ENCODE data around the gene IL1B. TPM values are rescaled to one million over a fixed set of nuclear protein-coding genes. Genes with fewer than 3 reads are reported as not detected.

Gene IL1B
- total RNA-seq, 1 donor from 2014 or later, result 2.5 TPM

DNA sequence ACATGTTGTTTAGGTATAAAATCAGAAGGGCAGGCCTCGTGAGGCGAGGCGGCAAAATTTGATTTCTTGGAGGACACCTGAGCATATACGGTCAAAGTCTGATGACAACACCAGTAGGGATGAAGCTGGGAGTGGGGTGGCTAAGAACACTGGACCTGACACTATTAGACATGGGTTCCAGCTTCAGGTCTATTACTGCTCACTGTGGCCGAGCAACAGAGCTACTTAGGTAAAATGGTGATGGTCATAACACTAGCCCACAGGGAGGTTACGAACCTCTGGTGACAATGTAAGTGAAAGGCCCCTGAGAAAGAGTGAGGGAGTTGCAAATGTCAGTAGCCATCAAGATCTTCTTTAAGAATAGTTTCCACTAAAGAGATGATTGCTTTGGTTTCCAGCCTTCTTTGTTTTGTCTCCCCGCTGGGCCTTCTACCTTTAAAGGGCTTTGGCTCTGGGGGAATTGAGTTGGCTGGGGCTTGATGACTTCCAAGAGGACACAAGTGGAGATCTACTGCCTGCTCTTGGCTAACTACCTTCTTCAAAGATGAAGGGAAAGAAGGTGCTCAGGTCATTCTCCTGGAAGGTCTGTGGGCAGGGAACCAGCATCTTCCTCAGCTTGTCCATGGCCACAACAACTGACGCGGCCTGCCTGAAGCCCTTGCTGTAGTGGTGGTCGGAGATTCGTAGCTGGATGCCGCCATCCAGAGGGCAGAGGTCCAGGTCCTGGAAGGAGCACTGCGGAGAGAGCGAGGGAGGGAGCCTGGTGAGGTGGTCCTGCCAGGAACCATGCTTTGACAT is 3.5 kb downstream of the IL1B start:
- intact Hi-C loops (cut with DNase I), result no loop called here
- Histone ChIP-seq H3K4me1 (no peaks in the 10 kb centered on the region), H3K27ac (no peak overlapping the region), H3K27me3 (no peaks in the 10 kb centered on the region), H3K9me3 (no peaks in the 10 kb centered on the region), H3K4me3 (no peak overlapping the region), H3K36me3 (no peaks in the 10 kb centered on the region)
- DNase-seq (ENCODE audit: extremely low spot score in 2 of 2), result no peak
- TF ChIP-seq POLR2AphosphoS5 (IDR thresholded peaks at IDR 0.05; ENCODE audit: insufficient read depth in 1 of 2, low read depth in 1 of 2) (no peak), POLR2A (IDR thresholded peaks at IDR 0.05) (no peak)
- TF ChIP-seq, protein P1, sequence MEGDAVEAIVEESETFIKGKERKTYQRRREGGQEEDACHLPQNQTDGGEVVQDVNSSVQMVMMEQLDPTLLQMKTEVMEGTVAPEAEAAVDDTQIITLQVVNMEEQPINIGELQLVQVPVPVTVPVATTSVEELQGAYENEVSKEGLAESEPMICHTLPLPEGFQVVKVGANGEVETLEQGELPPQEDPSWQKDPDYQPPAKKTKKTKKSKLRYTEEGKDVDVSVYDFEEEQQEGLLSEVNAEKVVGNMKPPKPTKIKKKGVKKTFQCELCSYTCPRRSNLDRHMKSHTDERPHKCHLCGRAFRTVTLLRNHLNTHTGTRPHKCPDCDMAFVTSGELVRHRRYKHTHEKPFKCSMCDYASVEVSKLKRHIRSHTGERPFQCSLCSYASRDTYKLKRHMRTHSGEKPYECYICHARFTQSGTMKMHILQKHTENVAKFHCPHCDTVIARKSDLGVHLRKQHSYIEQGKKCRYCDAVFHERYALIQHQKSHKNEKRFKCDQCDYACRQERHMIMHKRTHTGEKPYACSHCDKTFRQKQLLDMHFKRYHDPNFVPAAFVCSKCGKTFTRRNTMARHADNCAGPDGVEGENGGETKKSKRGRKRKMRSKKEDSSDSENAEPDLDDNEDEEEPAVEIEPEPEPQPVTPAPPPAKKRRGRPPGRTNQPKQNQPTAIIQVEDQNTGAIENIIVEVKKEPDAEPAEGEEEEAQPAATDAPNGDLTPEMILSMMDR (IDR thresholded peaks at IDR 0.05), result no peak

DNA sequence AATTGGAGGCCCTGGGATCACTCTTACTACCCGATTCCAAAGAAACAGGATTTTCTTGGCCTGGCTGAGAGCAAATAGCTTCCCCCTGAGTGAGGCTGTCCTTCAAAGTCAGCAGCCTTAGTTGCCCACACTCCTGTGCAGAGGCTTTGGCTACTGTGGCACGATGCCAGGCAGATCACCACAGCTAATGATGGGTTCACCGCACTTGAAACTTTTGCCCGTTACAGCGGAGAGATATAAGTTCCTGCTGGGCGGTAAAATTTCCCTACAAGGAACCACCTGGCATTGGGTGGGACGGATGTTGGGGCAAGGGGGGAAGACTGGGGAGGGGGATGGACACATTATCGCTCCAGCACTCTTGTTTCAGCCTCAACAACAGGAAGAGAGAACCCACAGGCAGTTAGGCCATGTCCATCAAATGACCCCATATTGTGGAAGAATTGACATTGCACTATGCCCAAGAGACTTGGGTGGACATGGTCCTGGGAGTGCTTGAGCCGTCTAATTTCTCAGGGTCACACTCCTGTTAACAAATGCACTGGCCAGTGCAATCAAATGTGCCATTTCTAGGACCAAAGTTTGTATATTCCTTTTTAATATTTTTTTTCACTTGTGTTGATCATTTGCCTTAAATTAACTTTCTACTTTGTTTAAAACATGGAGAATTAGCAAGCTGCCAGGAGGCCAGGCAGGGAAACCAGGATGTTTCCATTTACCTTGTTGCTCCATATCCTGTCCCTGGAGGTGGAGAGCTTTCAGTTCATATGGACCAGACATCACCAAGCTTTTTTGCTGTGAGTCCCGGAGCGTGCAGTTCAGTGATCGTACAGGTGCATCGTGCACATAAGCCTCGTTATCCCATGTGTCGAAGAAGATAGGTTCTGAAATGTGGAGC is 4.4 kb downstream of the IL1B start:
- intact Hi-C loops (cut with DNase I), result no loop called here
- Histone ChIP-seq H3K9me3 (no peaks in the 10 kb centered on the region), H3K27ac (no peak overlapping the region), H3K4me1 (no peaks in the 10 kb centered on the region), H3K36me3 (no peaks in the 10 kb centered on the region), H3K4me3 (no peak overlapping the region), H3K27me3 (no peaks in the 10 kb centered on the region)
- no peak for TF ChIP-seq POLR2AphosphoS5 (IDR thresholded peaks at IDR 0.05; ENCODE audit: insufficient read depth in 1 of 2, low read depth in 1 of 2)
- TF ChIP-seq POLR2A (IDR thresholded peaks at IDR 0.05), result no peak
- TF ChIP-seq, protein P1 (IDR thresholded peaks at IDR 0.05), result no peak
- DNase-seq (ENCODE audit: extremely low spot score in 2 of 2), result no peak

DNA sequence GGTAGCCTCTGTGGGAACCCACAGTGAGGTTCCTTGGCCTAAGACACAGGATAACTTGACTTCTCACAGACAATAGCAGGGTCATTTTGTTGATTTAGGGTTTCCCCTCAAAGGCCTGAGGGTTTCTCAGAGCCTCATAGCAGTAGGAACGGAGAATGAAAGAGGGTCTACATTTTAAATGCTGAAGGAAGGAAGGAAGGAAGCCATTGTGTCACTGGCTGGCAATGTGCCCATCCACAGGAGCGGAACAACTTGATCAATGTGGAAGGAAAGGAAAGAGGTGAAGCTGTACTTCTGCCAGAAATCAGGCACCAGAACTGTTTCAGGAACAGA is 5.1 kb downstream of the IL1B start:
- H3K4me3 ChIP-seq, result no peak overlapping the region

DNA sequence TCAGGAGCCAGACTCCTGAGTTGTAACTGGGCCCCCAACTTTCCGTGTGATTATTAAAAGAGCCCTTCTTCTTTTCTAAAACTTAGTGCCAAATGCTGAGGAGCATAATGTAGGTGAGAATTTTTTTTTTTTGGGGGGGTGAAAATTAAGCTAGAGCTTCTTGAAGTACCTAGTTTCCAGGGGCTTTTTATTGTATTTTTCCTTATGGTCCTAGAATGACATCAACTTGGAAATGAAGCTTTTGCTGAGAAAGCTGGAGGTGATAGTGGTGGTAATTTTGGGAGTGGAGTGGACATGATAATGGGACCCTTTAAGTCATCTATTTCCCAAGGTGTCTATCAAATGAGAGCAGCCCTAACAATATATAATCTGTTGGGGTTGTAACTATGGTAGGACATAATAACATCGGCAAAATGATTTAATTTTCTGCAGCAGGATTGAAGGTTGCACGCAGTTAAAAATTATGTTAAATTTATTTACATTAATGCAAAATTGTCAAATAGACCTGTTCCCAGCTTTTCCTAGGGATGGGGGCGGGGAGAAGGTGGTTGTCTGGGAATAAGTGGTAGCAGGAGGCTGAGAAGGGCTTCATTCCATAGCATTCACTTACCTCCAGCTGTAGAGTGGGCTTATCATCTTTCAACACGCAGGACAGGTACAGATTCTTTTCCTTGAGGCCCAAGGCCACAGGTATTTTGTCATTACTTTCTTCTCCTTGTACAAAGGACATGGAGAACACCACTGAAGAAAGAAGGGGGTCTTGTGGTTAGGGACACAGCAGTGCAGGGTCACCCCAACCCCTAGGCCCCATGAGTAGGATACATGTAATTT is 5.7 kb downstream of the IL1B start:
- H3K27ac ChIP-seq, result no peak overlapping the region
- no peak overlapping the region for H3K4me3 ChIP-seq
- H3K4me1 ChIP-seq, result no peaks in the 10 kb centered on the region
- DNase-seq (ENCODE audit: extremely low spot score in 2 of 2), result no peak
- H3K9me3 ChIP-seq, result no peaks in the 10 kb centered on the region
- TF ChIP-seq, protein P1 (IDR thresholded peaks at IDR 0.05), result no peak
- no peak for TF ChIP-seq POLR2A (IDR thresholded peaks at IDR 0.05)
- no peaks in the 10 kb centered on the region for H3K27me3 ChIP-seq
- intact Hi-C loops (cut with DNase I), result no loop called here
- H3K36me3 ChIP-seq, result no peaks in the 10 kb centered on the region

More for the DNA sequence above, 5.1 kb downstream of the IL1B start:
- intact Hi-C loops (cut with DNase I), result no loop called here
- no peaks in the 10 kb centered on the region for H3K27me3 ChIP-seq
- no peak for DNase-seq (ENCODE audit: extremely low spot score in 2 of 2)
- H3K9me3 ChIP-seq, result no peaks in the 10 kb centered on the region
- no peak for TF ChIP-seq POLR2AphosphoS5 (IDR thresholded peaks at IDR 0.05; ENCODE audit: insufficient read depth in 1 of 2, low read depth in 1 of 2)
- TF ChIP-seq POLR2A (IDR thresholded peaks at IDR 0.05), result no peak
- TF ChIP-seq, protein P1 (IDR thresholded peaks at IDR 0.05), result no peak
- no peaks in the 10 kb centered on the region for H3K4me1 ChIP-seq
- no peak overlapping the region for H3K27ac ChIP-seq
- no peaks in the 10 kb centered on the region for H3K36me3 ChIP-seq
